ENCODE data around the gene BST2. TPM values are rescaled to one million over a fixed set of nuclear protein-coding genes. Genes with fewer than 3 reads are reported as not detected.

BST2 gene
- total RNA-seq, 2 donors from 2014 or later = 50.8 to 147 TPM

- no peak overlapping the region for H3K4me3 Mint-ChIP-seq
- 85 to 91% methylated on average over 5 to 7 of the region's 8 CpGs for WGBS, 2 experiments (ENCODE audit: insufficient coverage in 1 of 2, insufficient read length in 1 of 2)
- peaks cover 57% of the 10 kb centered on the region for H3K27me3 Mint-ChIP-seq (ENCODE audit: insufficient read depth)
Measured at GRCh38 chr19:17450264-17451075, 45.0 kb upstream of the BST2 start.

GRCh38 chr19:17448131-17448967, 42.9 kb upstream of the BST2 start, which contains the start of gene TMEM221:
TMEM221 (minus strand) TSS chr19:17448668; CDS start chr19:17448462, 206 bp downstream.
- DNase-seq = peak; percentile 86
- H3K4me1 Mint-ChIP-seq = no peaks in the 10 kb centered on the region
- no peaks in the 10 kb centered on the region for H3K9me3 ChIP-seq (ENCODE audit: control insufficient read depth, low read length)
- H3K27ac Mint-ChIP-seq = no peak within 1 kb of the TSS
- no peaks in the 10 kb centered on the region for H3K36me3 Mint-ChIP-seq (ENCODE audit: low read depth)
- no peaks in the 10 kb centered on the region for H3K36me3 ChIP-seq (ENCODE audit: control insufficient read depth, insufficient read depth, low read length)
- peaks cover 38% of the 10 kb centered on the region for H3K27me3 Mint-ChIP-seq (ENCODE audit: insufficient read depth)
- TF ChIP-seq CTCF (conservative IDR thresholded peaks at IDR 0.05) = peak; percentile 83
- H3K27ac ChIP-seq (ENCODE audit: low read depth, low read length) = no peak within 1 kb of the TSS
- peak within 1 kb of the TSS; percentile 25 for H3K9ac ChIP-seq (ENCODE audit: extremely low read depth, low read length, poor library complexity, severe bottlenecking)
- peak within 1 kb of the TSS; percentile 72 for H3K4me3 ChIP-seq (ENCODE audit: low read length)
- H3K4me1 ChIP-seq (ENCODE audit: control insufficient read depth, insufficient read depth, low read length) = no peaks in the 10 kb centered on the region
- peak within 1 kb of the TSS; percentile 61 for H3K4me3 Mint-ChIP-seq
- H3K9me3 Mint-ChIP-seq = peaks cover 1% of the 10 kb centered on the region
- H3K27me3 ChIP-seq (ENCODE audit: control insufficient read depth, insufficient read depth, low read length, poor library complexity, severe bottlenecking) = peaks cover 24% of the 10 kb centered on the region
- WGBS, 2 experiments (ENCODE audit: insufficient coverage in 1 of 2, insufficient read length in 1 of 2) = 2 to 6% methylated on average over 11 to 81 of the region's 81 CpGs

More at GRCh38 chr19:17450264-17451075, 45.0 kb upstream of the BST2 start:
- no peak for DNase-seq
- Histone ChIP-seq H3K9me3 (ENCODE audit: control insufficient read depth, low read length) (no peaks in the 10 kb centered on the region), H3K36me3 (ENCODE audit: control insufficient read depth, insufficient read depth, low read length) (no peaks in the 10 kb centered on the region), H3K27me3 (ENCODE audit: control insufficient read depth, insufficient read depth, low read length, poor library complexity, severe bottlenecking) (peaks cover 42% of the 10 kb centered on the region), H3K9ac (ENCODE audit: extremely low read depth, low read length, poor library complexity, severe bottlenecking) (no peak overlapping the region), H3K27ac (ENCODE audit: low read depth, low read length) (no peak overlapping the region), H3K4me1 (ENCODE audit: control insufficient read depth, insufficient read depth, low read length) (no peaks in the 10 kb centered on the region), H3K4me3 (ENCODE audit: low read length) (no peak overlapping the region)
- TF ChIP-seq CTCF (conservative IDR thresholded peaks at IDR 0.05) = no peak
- Mint-ChIP-seq H3K4me1 (peaks cover 5% of the 10 kb centered on the region), H3K36me3 (ENCODE audit: low read depth) (no peaks in the 10 kb centered on the region), H3K27ac (no peak overlapping the region), H3K9me3 (peaks cover 3% of the 10 kb centered on the region)

- H3K4me1 Mint-ChIP-seq = no peaks in the 10 kb centered on the region
- Histone ChIP-seq H3K27ac (ENCODE audit: low read depth, low read length) (no peak overlapping the region), H3K36me3 (ENCODE audit: control insufficient read depth, insufficient read depth, low read length) (no peaks in the 10 kb centered on the region), H3K27me3 (ENCODE audit: control insufficient read depth, insufficient read depth, low read length, poor library complexity, severe bottlenecking) (peaks cover 24% of the 10 kb centered on the region), H3K4me1 (ENCODE audit: control insufficient read depth, insufficient read depth, low read length) (no peaks in the 10 kb centered on the region), H3K9ac (ENCODE audit: extremely low read depth, low read length, poor library complexity, severe bottlenecking) (no peak overlapping the region), H3K9me3 (ENCODE audit: control insufficient read depth, low read length) (no peaks in the 10 kb centered on the region), H3K4me3 (ENCODE audit: low read length) (peak overlapping the region; percentile 72)
- no peak for TF ChIP-seq CTCF (conservative IDR thresholded peaks at IDR 0.05)
- DNase-seq = no peak
- peak overlapping the region; percentile 61 for H3K4me3 Mint-ChIP-seq
- no peaks in the 10 kb centered on the region for H3K9me3 Mint-ChIP-seq
- WGBS, 2 experiments (ENCODE audit: insufficient coverage in 1 of 2, insufficient read length in 1 of 2) = 40 to 80% methylated on average over 2 to 5 of the region's 5 CpGs
- no peaks in the 10 kb centered on the region for H3K36me3 Mint-ChIP-seq (ENCODE audit: low read depth)
- H3K27ac Mint-ChIP-seq = no peak overlapping the region
- H3K27me3 Mint-ChIP-seq (ENCODE audit: insufficient read depth) = peaks cover 36% of the 10 kb centered on the region
Measured at GRCh38 chr19:17447704-17448130, 42.3 kb upstream of the BST2 start.

All from endodermal cell (in vitro differentiated cells).